ENCODE measurements around the gene GZF1. TPM values are rescaled to one million over a fixed set of nuclear protein-coding genes. Genes with fewer than 3 reads are reported as not detected.
A peak's percentile ranks its signal among the peaks of the same experiment; 100 is the strongest.

GZF1 gene
- total RNA-seq, result 10 to 100 TPM; 12.8 to 14.1 TPM
- 1 to 10 TPM; 2.6 to 3.5 TPM for polyA plus RNA-seq

GRCh38 chr20:23361476-23362391 is at the start of gene GZF1:
Gene GZF1, plus strand, starts transcription at chr20:23362182. Its CDS starts 2,202 bp downstream, at chr20:23364384.
- H3K36me3 ChIP-seq (ENCODE audit: insufficient read depth, low read length), result no peaks in the 10 kb centered on the region
- peak; percentile 96 to 99 (median 98) for DNase-seq
- H3K4me1 ChIP-seq (ENCODE audit: insufficient read depth, low read length), result peaks cover 49% of the 10 kb centered on the region
- ChIA-PET POLR2A (ENCODE audit: partially characterized antibody) (interaction anchor here (1.0 to 4.8 kb wide), 3 partner anchors 9 to 59 kb away, joined by 5 to 128 read pairs (median 23); partner anchors contain the start of genes NAPB and NXT1), CTCF (ENCODE audit: partially characterized antibody) (interaction anchor here (0.9 to 4.9 kb wide), 3 partner anchors 9 to 57 kb away, joined by 3 to 78 read pairs (median 3); partner anchors contain the start of gene NXT1)
- H3K4me1 Mint-ChIP-seq, result peaks cover 33 to 79% (median 50%) of the 10 kb centered on the region in 4 donors
- peaks cover 0 to 3% (median 0%) of the 10 kb centered on the region in 8 donors for H3K9me3 Mint-ChIP-seq
- no peaks in the 10 kb centered on the region for H3K9me3 ChIP-seq (ENCODE audit: control insufficient read depth in 1 of 2, low read length in 2 of 2)
- peak within 1 kb of the TSS; percentile 90 for H3K27ac ChIP-seq (ENCODE audit: low read depth, low read length)
- peak within 1 kb of the TSS; percentile 50 to 91 for H3K4me3 ChIP-seq (ENCODE audit: low read length in 2 of 2)
- peaks cover 13 to 34% of the 10 kb centered on the region in 2 donors for H3K36me3 Mint-ChIP-seq
- intact Hi-C loops (cut with micrococcal nuclease), result loop anchor here (1.0 to 2.0 kb wide), 2 partner anchors 13 to 60 kb away; partner anchors contain the start of gene NAPB
- H3K27me3 Mint-ChIP-seq, result no peaks in the 10 kb centered on the region
- H3K27me3 ChIP-seq (ENCODE audit: insufficient read depth, low read length), result no peaks in the 10 kb centered on the region
- peak within 1 kb of the TSS; percentile 96 to 99 (median 97) for H3K27ac Mint-ChIP-seq
- H3K4me3 Mint-ChIP-seq, result peak within 1 kb of the TSS; percentile 86 to 99 (median 94)

DNA sequence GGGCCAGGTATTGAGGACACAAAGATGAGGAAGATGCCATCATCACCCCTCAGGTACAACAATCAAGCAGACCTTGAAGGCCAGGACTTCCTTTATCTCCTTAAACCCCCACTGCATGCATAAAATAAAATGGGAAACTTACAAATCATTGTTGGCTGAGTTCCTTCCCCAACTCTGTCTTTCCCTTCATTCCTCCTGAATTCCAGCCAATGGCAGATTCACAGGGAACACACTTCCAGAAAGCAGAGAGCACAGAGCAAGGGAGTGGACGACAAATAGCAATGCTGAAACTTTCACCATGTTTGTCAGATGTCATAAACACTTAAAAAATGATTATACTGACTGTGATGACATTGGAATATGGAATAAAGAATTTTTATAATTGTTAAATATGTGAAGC is 48.7 kb upstream of the GZF1 start:
- Mint-ChIP-seq H3K36me3 (no peaks in the 10 kb centered on the region), H3K4me1 (no peaks in the 10 kb centered on the region), H3K27ac (no peak overlapping the region), H3K9me3 (peaks cover 0 to 2% (median 0%) of the 10 kb centered on the region in 8 donors), H3K4me3 (no peak overlapping the region), H3K27me3 (peaks cover 6 to 10% of the 10 kb centered on the region in 2 donors)
- intact Hi-C loops (cut with micrococcal nuclease), result no loop called here
- ChIA-PET CTCF (ENCODE audit: partially characterized antibody) (no interaction called here), POLR2A (ENCODE audit: partially characterized antibody) (no interaction called here)
- DNase-seq, result no peak
- H3K27ac ChIP-seq (ENCODE audit: low read depth, low read length), result no peak overlapping the region
- H3K9me3 ChIP-seq (ENCODE audit: control insufficient read depth in 1 of 2, low read length in 2 of 2), result no peaks in the 10 kb centered on the region
- H3K36me3 ChIP-seq (ENCODE audit: insufficient read depth, low read length), result no peaks in the 10 kb centered on the region
- H3K27me3 ChIP-seq (ENCODE audit: insufficient read depth, low read length), result no peaks in the 10 kb centered on the region
- no peak overlapping the region for H3K4me3 ChIP-seq (ENCODE audit: low read length in 2 of 2)
- H3K4me1 ChIP-seq (ENCODE audit: insufficient read depth, low read length), result no peaks in the 10 kb centered on the region

DNA sequence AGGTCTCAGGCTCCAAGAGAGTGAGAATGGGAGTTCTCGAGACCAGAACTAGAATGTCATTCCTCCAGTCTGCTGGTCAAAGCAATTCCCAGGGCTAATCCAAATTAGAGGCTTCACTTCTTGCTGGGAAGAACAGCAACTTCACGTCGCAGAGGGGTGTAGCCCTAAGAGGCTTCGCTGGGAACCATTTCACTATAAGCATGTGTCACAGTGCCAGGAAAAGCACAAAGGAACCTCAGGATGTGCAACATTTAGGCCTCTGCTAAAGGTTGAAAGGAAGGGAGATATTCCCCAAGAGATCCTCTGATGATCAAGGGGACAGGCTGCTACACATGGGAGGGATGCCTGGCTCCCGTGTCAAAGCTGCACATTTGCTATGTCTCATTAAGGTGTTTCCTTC is 47.3 kb upstream of the GZF1 start:
- peaks cover 9 to 12% of the 10 kb centered on the region in 2 donors for H3K27me3 Mint-ChIP-seq
- CTCF ChIA-PET (ENCODE audit: partially characterized antibody), result no interaction called here

GRCh38 chr20:23315099-23315498 is 46.9 kb upstream of the GZF1 start:
- ChIA-PET CTCF (ENCODE audit: partially characterized antibody) (no interaction called here), POLR2A (ENCODE audit: partially characterized antibody) (no interaction called here)
- H3K36me3 Mint-ChIP-seq, result no peaks in the 10 kb centered on the region
- peaks cover 9 to 12% of the 10 kb centered on the region in 2 donors for H3K27me3 Mint-ChIP-seq
- DNase-seq, result no peak
- Histone ChIP-seq H3K27me3 (ENCODE audit: insufficient read depth, low read length) (no peaks in the 10 kb centered on the region), H3K4me3 (ENCODE audit: low read length in 2 of 2) (no peak overlapping the region), H3K36me3 (ENCODE audit: insufficient read depth, low read length) (no peaks in the 10 kb centered on the region), H3K9me3 (ENCODE audit: control insufficient read depth in 1 of 2, low read length in 2 of 2) (no peaks in the 10 kb centered on the region), H3K4me1 (ENCODE audit: insufficient read depth, low read length) (no peaks in the 10 kb centered on the region), H3K27ac (ENCODE audit: low read depth, low read length) (no peak overlapping the region)
- peaks cover 0 to 2% (median 0%) of the 10 kb centered on the region in 8 donors for H3K9me3 Mint-ChIP-seq
- no peak overlapping the region for H3K4me3 Mint-ChIP-seq
- intact Hi-C loops (cut with micrococcal nuclease), result no loop called here
- H3K27ac Mint-ChIP-seq, result no peak overlapping the region
- no peaks in the 10 kb centered on the region for H3K4me1 Mint-ChIP-seq

More for the DNA sequence above, 47.3 kb upstream of the GZF1 start:
- DNase-seq, result no peak
- H3K9me3 Mint-ChIP-seq, result peaks cover 0 to 2% (median 0%) of the 10 kb centered on the region in 8 donors
- intact Hi-C loops (cut with micrococcal nuclease), result no loop called here
- no peaks in the 10 kb centered on the region for H3K36me3 Mint-ChIP-seq
- Histone ChIP-seq H3K27me3 (ENCODE audit: insufficient read depth, low read length) (no peaks in the 10 kb centered on the region), H3K4me1 (ENCODE audit: insufficient read depth, low read length) (no peaks in the 10 kb centered on the region), H3K4me3 (ENCODE audit: low read length in 2 of 2) (no peak overlapping the region), H3K27ac (ENCODE audit: low read depth, low read length) (no peak overlapping the region), H3K9me3 (ENCODE audit: control insufficient read depth in 1 of 2, low read length in 2 of 2) (no peaks in the 10 kb centered on the region), H3K36me3 (ENCODE audit: insufficient read depth, low read length) (no peaks in the 10 kb centered on the region)
- no peak overlapping the region for H3K27ac Mint-ChIP-seq
- H3K4me1 Mint-ChIP-seq, result no peaks in the 10 kb centered on the region
- POLR2A ChIA-PET (ENCODE audit: partially characterized antibody), result no interaction called here
- H3K4me3 Mint-ChIP-seq, result no peak overlapping the region

- Histone ChIP-seq H3K27ac (ENCODE audit: low read depth, low read length) (no peak overlapping the region), H3K4me3 (ENCODE audit: low read length in 2 of 2) (no peak overlapping the region), H3K4me1 (ENCODE audit: insufficient read depth, low read length) (no peaks in the 10 kb centered on the region), H3K36me3 (ENCODE audit: insufficient read depth, low read length) (no peaks in the 10 kb centered on the region), H3K27me3 (ENCODE audit: insufficient read depth, low read length) (no peaks in the 10 kb centered on the region), H3K9me3 (ENCODE audit: control insufficient read depth in 1 of 2, low read length in 2 of 2) (no peaks in the 10 kb centered on the region)
- no peak overlapping the region for H3K4me3 Mint-ChIP-seq
- CTCF ChIA-PET (ENCODE audit: partially characterized antibody), result no interaction called here
- intact Hi-C loops (cut with micrococcal nuclease), result no loop called here
- POLR2A ChIA-PET (ENCODE audit: partially characterized antibody), result no interaction called here
- no peaks in the 10 kb centered on the region for H3K4me1 Mint-ChIP-seq
- H3K27me3 Mint-ChIP-seq, result peaks cover 6 to 10% of the 10 kb centered on the region in 2 donors
- no peak overlapping the region for H3K27ac Mint-ChIP-seq
- no peak for DNase-seq
- no peaks in the 10 kb centered on the region for H3K9me3 Mint-ChIP-seq
- H3K36me3 Mint-ChIP-seq, result no peaks in the 10 kb centered on the region
Observed at GRCh38 chr20:23316626-23317025, 45.4 kb upstream of the GZF1 start.

- Mint-ChIP-seq H3K36me3 (no peaks in the 10 kb centered on the region), H3K4me1 (no peaks in the 10 kb centered on the region), H3K9me3 (no peaks in the 10 kb centered on the region), H3K4me3 (no peak overlapping the region), H3K27me3 (peaks cover 6 to 10% of the 10 kb centered on the region in 2 donors), H3K27ac (no peak overlapping the region)
- Histone ChIP-seq H3K9me3 (ENCODE audit: control insufficient read depth in 1 of 2, low read length in 2 of 2) (no peaks in the 10 kb centered on the region), H3K4me1 (ENCODE audit: insufficient read depth, low read length) (no peaks in the 10 kb centered on the region), H3K36me3 (ENCODE audit: insufficient read depth, low read length) (no peaks in the 10 kb centered on the region), H3K27me3 (ENCODE audit: insufficient read depth, low read length) (no peaks in the 10 kb centered on the region), H3K4me3 (ENCODE audit: low read length in 2 of 2) (no peak overlapping the region), H3K27ac (ENCODE audit: low read depth, low read length) (no peak overlapping the region)
- intact Hi-C loops (cut with micrococcal nuclease), result no loop called here
- POLR2A ChIA-PET (ENCODE audit: partially characterized antibody), result no interaction called here
- CTCF ChIA-PET (ENCODE audit: partially characterized antibody), result no interaction called here
- no peak for DNase-seq
Observed at GRCh38 chr20:23317081-23317480, 44.9 kb upstream of the GZF1 start.

- no peaks in the 10 kb centered on the region for H3K4me1 Mint-ChIP-seq
- H3K9me3 ChIP-seq (ENCODE audit: control insufficient read depth in 1 of 2, low read length in 2 of 2), result no peaks in the 10 kb centered on the region
- H3K36me3 Mint-ChIP-seq, result no peaks in the 10 kb centered on the region
- CTCF ChIA-PET (ENCODE audit: partially characterized antibody), result no interaction called here
- no peak overlapping the region for H3K27ac ChIP-seq (ENCODE audit: low read depth, low read length)
- no peak overlapping the region for H3K27ac Mint-ChIP-seq
- no peaks in the 10 kb centered on the region for H3K4me1 ChIP-seq (ENCODE audit: insufficient read depth, low read length)
- peaks cover 6 to 7% of the 10 kb centered on the region in 2 donors for H3K27me3 Mint-ChIP-seq
- H3K36me3 ChIP-seq (ENCODE audit: insufficient read depth, low read length), result no peaks in the 10 kb centered on the region
- H3K4me3 ChIP-seq (ENCODE audit: low read length in 2 of 2), result no peak overlapping the region
- H3K27me3 ChIP-seq (ENCODE audit: insufficient read depth, low read length), result no peaks in the 10 kb centered on the region
- intact Hi-C loops (cut with micrococcal nuclease), result no loop called here
- DNase-seq, result no peak
- POLR2A ChIA-PET (ENCODE audit: partially characterized antibody), result no interaction called here
- no peak overlapping the region for H3K4me3 Mint-ChIP-seq
- no peaks in the 10 kb centered on the region for H3K9me3 Mint-ChIP-seq
Observed at GRCh38 chr20:23318347-23318746, 43.6 kb upstream of the GZF1 start.

Measured in CD4-positive, alpha-beta memory T cell (primary cell).